Measurements from ENCODE around the gene DES. TPM values are rescaled to one million over a fixed set of nuclear protein-coding genes. Genes with fewer than 3 reads are reported as not detected.

Gene DES
- total RNA-seq, 1 donor from 2014 or later, result not detected

GRCh38 chr2:219447242-219448098 is 29.3 kb downstream of the DES start:
- peaks cover 51% of the 10 kb centered on the region for H3K4me1 Mint-ChIP-seq
- Histone ChIP-seq H3K27me3 (peaks cover 47% of the 10 kb centered on the region), H3K9me3 (ENCODE audit: low read depth) (no peaks in the 10 kb centered on the region), H4K20me1 (ENCODE audit: low read depth) (no peaks in the 10 kb centered on the region), H3K4me2 (peak overlapping the region; percentile 70), H3K27ac (no peak overlapping the region), H3K36me3 (no peaks in the 10 kb centered on the region), H3K4me1 (peaks cover 19% of the 10 kb centered on the region), H3F3A (ENCODE audit: low read depth) (peaks cover 3% of the 10 kb centered on the region), H3K9ac (no peak overlapping the region), H2AFZ (replicated peaks) (no peak overlapping the region), H3K79me2 (ENCODE audit: low read depth) (no peaks in the 10 kb centered on the region), H3K4me3 (no peak overlapping the region)
- H3K9me3 Mint-ChIP-seq, result no peaks in the 10 kb centered on the region
- H3K4me3 Mint-ChIP-seq, result no peak overlapping the region
- H3K27ac Mint-ChIP-seq, result no peak overlapping the region
- peaks cover 8% of the 10 kb centered on the region for H3K27me3 Mint-ChIP-seq (ENCODE audit: insufficient read depth, low read depth)
- H3K36me3 Mint-ChIP-seq, result peaks cover 3% of the 10 kb centered on the region
- no peak for TF ChIP-seq EZH2 (IDR thresholded peaks at IDR 0.05)
- no peak for TF ChIP-seq EZH2phosphoT487 (IDR thresholded peaks at IDR 0.05)
- TF ChIP-seq CTCF (IDR thresholded peaks at IDR 0.05), result no peak
- DNase-seq (ENCODE audit: low spot score), result no peak

GRCh38 chr2:219448099-219448775 is 30.1 kb downstream of the DES start:
- H3K4me1 ChIP-seq, result peaks cover 16% of the 10 kb centered on the region
- no peak overlapping the region for H3K27ac ChIP-seq
- no peaks in the 10 kb centered on the region for H3K9me3 Mint-ChIP-seq
- no peak overlapping the region for H3K9ac ChIP-seq
- H3K36me3 ChIP-seq, result no peaks in the 10 kb centered on the region
- H3K4me3 Mint-ChIP-seq, result no peak overlapping the region
- H3K9me3 ChIP-seq (ENCODE audit: low read depth), result no peaks in the 10 kb centered on the region
- DNase-seq (ENCODE audit: low spot score), result peak; percentile 56
- H3K4me2 ChIP-seq, result peak overlapping the region; percentile 70
- H4K20me1 ChIP-seq (ENCODE audit: low read depth), result no peaks in the 10 kb centered on the region
- H3F3A ChIP-seq (ENCODE audit: low read depth), result no peaks in the 10 kb centered on the region
- H3K27me3 Mint-ChIP-seq (ENCODE audit: insufficient read depth, low read depth), result peaks cover 7% of the 10 kb centered on the region
- H3K4me3 ChIP-seq, result peak overlapping the region; percentile 21
- TF ChIP-seq EZH2phosphoT487 (IDR thresholded peaks at IDR 0.05) (peak; percentile 50), EZH2 (IDR thresholded peaks at IDR 0.05) (no peak)
- peaks cover 3% of the 10 kb centered on the region for H3K36me3 Mint-ChIP-seq
- peaks cover 39% of the 10 kb centered on the region for H3K27me3 ChIP-seq
- peaks cover 51% of the 10 kb centered on the region for H3K4me1 Mint-ChIP-seq
- no peaks in the 10 kb centered on the region for H3K79me2 ChIP-seq (ENCODE audit: low read depth)
- H3K27ac Mint-ChIP-seq, result no peak overlapping the region
- H2AFZ ChIP-seq (replicated peaks), result peak overlapping the region; percentile 42

GRCh38 chr2:219448776-219449341 is 30.7 kb downstream of the DES start:
- Histone ChIP-seq H3K79me2 (ENCODE audit: low read depth) (no peaks in the 10 kb centered on the region), H3K36me3 (no peaks in the 10 kb centered on the region), H3F3A (ENCODE audit: low read depth) (no peaks in the 10 kb centered on the region), H3K27me3 (peaks cover 33% of the 10 kb centered on the region), H3K4me3 (peak overlapping the region; percentile 21), H2AFZ (replicated peaks) (peak overlapping the region; percentile 42), H3K4me2 (peak overlapping the region; percentile 70), H3K4me1 (peaks cover 22% of the 10 kb centered on the region), H3K9me3 (ENCODE audit: low read depth) (no peaks in the 10 kb centered on the region), H3K9ac (no peak overlapping the region), H4K20me1 (ENCODE audit: low read depth) (no peaks in the 10 kb centered on the region), H3K27ac (no peak overlapping the region)
- Mint-ChIP-seq H3K36me3 (peaks cover 3% of the 10 kb centered on the region), H3K4me1 (peaks cover 51% of the 10 kb centered on the region), H3K9me3 (no peaks in the 10 kb centered on the region), H3K27ac (no peak overlapping the region), H3K4me3 (no peak overlapping the region), H3K27me3 (ENCODE audit: insufficient read depth, low read depth) (peaks cover 7% of the 10 kb centered on the region)
- DNase-seq (ENCODE audit: low spot score), result peak; percentile 75
- TF ChIP-seq EZH2 (IDR thresholded peaks at IDR 0.05) (peak; percentile 72), EZH2phosphoT487 (IDR thresholded peaks at IDR 0.05) (no peak), CTCF (IDR thresholded peaks at IDR 0.05) (peak; percentile 44)
